ENCODE results near the gene EXOC2. TPM values are rescaled to one million over a fixed set of nuclear protein-coding genes. Genes with fewer than 3 reads are reported as not detected.

EXOC2 gene
- total and polyA plus RNA-seq, 2 of the 13 experiments (the other 11 are each of a cell fraction or from before 2014, with no cell fraction given): 12.6 to 22.9 TPM

GRCh38 chr6:551405-551804 is 141.5 kb downstream of the EXOC2 start:
- FAIRE-seq: no peak
- Histone ChIP-seq H3K4me2 (ENCODE audit: low read depth, low read length) (no peak overlapping the region), H3K79me2 (ENCODE audit: insufficient read depth, low read length) (no peaks in the 10 kb centered on the region), H2AFZ (ENCODE audit: low read length) (no peak overlapping the region), H3K27me3 (ENCODE audit: control insufficient read depth in 1 of 2, insufficient read depth in 2 of 2, low read length in 2 of 2) (no peaks in the 10 kb centered on the region), H3K9ac (ENCODE audit: insufficient read depth, low read depth, low read length) (no peak overlapping the region), H4K20me1 (ENCODE audit: insufficient read depth, low read length) (no peaks in the 10 kb centered on the region), H3K9me3 (ENCODE audit: low read length) (no peaks in the 10 kb centered on the region), H3K4me3 (replicated peaks in 1 of 3; ENCODE audit: insufficient read depth in 1 of 3, low read depth in 2 of 3, low read length in 3 of 3) (no peak overlapping the region), H3K27ac (ENCODE audit: extremely low read length, insufficient read depth, low read length) (no peak overlapping the region), H3K36me3 (replicated peaks in 1 of 2; ENCODE audit: control insufficient read depth in 1 of 2, insufficient read depth in 2 of 2, low read length in 2 of 2) (peaks cover 4 to 14% of the 10 kb centered on the region in 2 experiments; a peak in 4 of 5 replicates), H3K4me1 (ENCODE audit: insufficient read depth, low read length) (no peaks in the 10 kb centered on the region)
- peak; percentile 12 for DNase-seq (ENCODE audit: low spot score)
- in situ Hi-C loops (cut with HindIII; ENCODE audit: extremely low pct_ligation_motif_present, low pct_unique_long_range_greater_than_20kb) (no loop called here), intact Hi-C loops (cut with micrococcal nuclease; ENCODE audit: unreplicated experiment) (loop anchor here (5.0 kb wide), 1 partner anchor 364 kb away; no protein-coding TSS in a partner anchor)
- POLR2A ChIA-PET: no interaction called here
- peak; percentile 80 for ATAC-seq
- WGBS (ENCODE audit: low lambda C conversion rate): 91% methylated on average over 4 of the region's 4 CpGs
- no peak for TF ChIP-seq GABPB1 (CRISPR knock-in tag; IDR thresholded peaks at IDR 0.05)
- no peak for TF ChIP-seq HHEX (CRISPR knock-in tag; IDR thresholded peaks at IDR 0.05)
- no peak for TF ChIP-seq ZFP90 (CRISPR knock-in tag; IDR thresholded peaks at IDR 0.05; ENCODE audit: borderline replicate concordance)
- TF ChIP-seq ZIK1 (CRISPR knock-in tag; IDR thresholded peaks at IDR 0.05; ENCODE audit: borderline replicate concordance, low read depth): no peak
- TF ChIP-seq ZNF879 (CRISPR knock-in tag; IDR thresholded peaks at IDR 0.05): no peak
- TF ChIP-seq IRX3 (CRISPR knock-in tag; IDR thresholded peaks at IDR 0.05; ENCODE audit: borderline replicate concordance, low read depth): no peak
- TF ChIP-seq SOX5 (CRISPR knock-in tag; IDR thresholded peaks at IDR 0.05; ENCODE audit: borderline replicate concordance): no peak
- TF ChIP-seq ZNF768 (CRISPR knock-in tag; IDR thresholded peaks at IDR 0.05): no peak
- no peak for TF ChIP-seq GABPA (IDR thresholded peaks at IDR 0.05; ENCODE audit: low read depth, low read length)
- no peak for TF ChIP-seq GABPA (CRISPR knock-in tag; IDR thresholded peaks at IDR 0.05; ENCODE audit: low read depth)
- no peak for TF ChIP-seq CREB3 (CRISPR knock-in tag; IDR thresholded peaks at IDR 0.05)
- peak; percentile 45 for TF ChIP-seq CTCF (CRISPR knock-in tag; IDR thresholded peaks at IDR 0.05)
- no peak for TF ChIP-seq IRF2 (CRISPR knock-in tag; IDR thresholded peaks at IDR 0.05)
- no peak for TF ChIP-seq PAF1 (CRISPR knock-in tag; IDR thresholded peaks at IDR 0.05)
- peak; percentile 44; the same call in 1 of the 2 replicates for TF ChIP-seq STAG1 (CRISPR knock-in tag; IDR thresholded peaks at IDR 0.05)
- TF ChIP-seq ZNF674 (CRISPR knock-in tag; IDR thresholded peaks at IDR 0.05; ENCODE audit: low read depth): no peak
- BruUV-seq (replicated peaks): no TSS peak
- CTCF ChIA-PET (ENCODE audit: low intra/inter-chr PET ratio, low total read pairs): no interaction called here

All from HepG2 (cell line).